H1 (cell line): ENCODE measurements around the gene NEK11. TPM values are rescaled to one million over a fixed set of nuclear protein-coding genes. Genes with fewer than 3 reads are reported as not detected.

Experiments used
- CTCF ChIA-PET: fragments of 300-600 bp; sonication (Branson Sonifier 250); formaldehyde crosslinking; loops from one replicate; lab custom pipeline; 2021; ENCODE audit not compliant: partially characterized antibody; lab: Charles Lee
- POLR2A ChIA-PET: fragments of 300-600 bp; sonication (Branson Sonifier 250); formaldehyde crosslinking; loops from one replicate; lab custom pipeline; 2021; ENCODE audit warnings: inconsistent platforms; ENCODE audit not compliant: partially characterized antibody; lab: Charles Lee
- DNase-seq, 2 experiments: peaks; one replicate each; pipeline versions ENCODE4 v3.0.0 to v3.0.0-alpha.2; 2010 to 2022; ENCODE audit warnings: low spot score in 2 of 2, low read depth in 1 of 2, mixed read lengths in 1 of 2
- FAIRE-seq: peaks from 2 replicates; lab custom pipeline; 2011; peaks lifted over from hg19 to GRCh38; lab: Jason Lieb, UNC
- H2AFZ ChIP-seq: 2 replicates; pipeline ENCODE4 v1.8.1; 2012; ENCODE audit warnings: low read length, inconsistent platforms
- H2AK5ac ChIP-seq: 2 replicates; pipeline ENCODE4 v1.6.1; 2013; ENCODE audit warnings: low read depth, low read length
- H2BK120ac ChIP-seq: replicated peaks from 2 replicates; pipeline ENCODE3; 2013; ENCODE audit warnings: low read depth, low read length, inconsistent platforms
- H2BK12ac ChIP-seq: 2 replicates; pipeline ENCODE4 v1.6.1; 2013; ENCODE audit warnings: low read depth, low read length
- H2BK15ac ChIP-seq: 2 replicates; pipeline ENCODE4 v1.6.1; 2013; ENCODE audit warnings: low read length
- H2BK20ac ChIP-seq: 2 replicates; pipeline ENCODE4 v1.6.1; 2013; ENCODE audit warnings: low read length
- H2BK5ac ChIP-seq: 2 replicates; pipeline ENCODE4 v1.6.1; 2013; ENCODE audit warnings: low read depth, low read length
- H3K14ac ChIP-seq: 2 replicates; pipeline ENCODE4 v1.6.1; 2013; ENCODE audit warnings: inconsistent platforms; ENCODE audit not compliant: insufficient read length
- H3K18ac ChIP-seq: 2 replicates; pipeline ENCODE4 v1.6.1; 2013; ENCODE audit warnings: low read length; ENCODE audit errors: extremely low read depth
- H3K23ac ChIP-seq: 2 replicates; pipeline ENCODE4 v1.6.1; 2013; ENCODE audit warnings: inconsistent platforms; ENCODE audit not compliant: insufficient read length
- H3K23me2 ChIP-seq: 2 replicates; pipeline ENCODE4 v1.6.1; 2013; ENCODE audit warnings: low read depth, low read length
- H3K27ac ChIP-seq: 2 replicates; pipeline ENCODE4 v1.6.1; 2011; ENCODE audit warnings: low read depth, low read length, inconsistent platforms
- H3K27me3 ChIP-seq, 4 experiments: replicated peaks in 1 of 4; 1 replicate in 1 of 4; 2 replicates in 3 of 4; pipeline versions ENCODE4 v1.6.1 to v1.8.1; 2011 to 2013; ENCODE audit warnings: low read length in 3 of 4, mild to moderate bottlenecking in 3 of 4, inconsistent platforms in 2 of 4, mixed read lengths in 2 of 4, moderate library complexity in 1 of 4; ENCODE audit not compliant: control insufficient read depth in 3 of 4, insufficient read depth in 3 of 4; ENCODE audit errors: extremely low read depth in 1 of 4
- H3K36me3 ChIP-seq, 4 experiments: 2 replicates each; pipeline versions ENCODE4 v1.6.1 to v1.8.1; 2011 to 2013; ENCODE audit warnings: mild to moderate bottlenecking in 4 of 4, low read length in 3 of 4, moderate library complexity in 2 of 4, control low read depth in 1 of 4, inconsistent platforms in 1 of 4; ENCODE audit not compliant: insufficient read depth in 4 of 4, control insufficient read depth in 2 of 4
- H3K4ac ChIP-seq: replicated peaks from 2 replicates; pipeline ENCODE3; 2013; ENCODE audit warnings: low read length, low read depth, mixed read lengths, inconsistent platforms; ENCODE audit not compliant: insufficient read length
- H3K4me1 ChIP-seq, 4 experiments: replicated peaks in 1 of 4; 1 replicate in 1 of 4; 2 replicates in 3 of 4; pipeline versions ENCODE4 v1.6.1 to v1.8.1; 2011 to 2013; ENCODE audit warnings: low read length in 3 of 4, inconsistent platforms in 2 of 4, mixed read lengths in 1 of 4; ENCODE audit not compliant: insufficient read depth in 4 of 4, control insufficient read depth in 3 of 4
- H3K4me2 ChIP-seq, 2 experiments: 2 replicates each; pipeline versions ENCODE4 v1.6.1 to v1.8.1; 2011 to 2013; ENCODE audit warnings: low read depth in 2 of 2, low read length in 2 of 2, control low read depth in 1 of 2, inconsistent platforms in 1 of 2, mild to moderate bottlenecking in 1 of 2; ENCODE audit not compliant: insufficient read depth in 1 of 2
- H3K4me3 ChIP-seq, 4 experiments: fragments of 200-600, 300-600 bp in 1 of 4; sonication (generic), shearing (Covaris generic), sonication (Bioruptor Twin) in 1 of 4; 2 replicates each; pipeline versions ENCODE4 v1.5.1 to v1.8.1; 2011 to 2016; ENCODE audit warnings: low read length in 4 of 4, low read depth in 3 of 4, control low read depth in 2 of 4, inconsistent platforms in 2 of 4, mild to moderate bottlenecking in 2 of 4, mixed read lengths in 1 of 4, moderate library complexity in 1 of 4; ENCODE audit not compliant: insufficient read depth in 2 of 4; ENCODE audit errors: extremely low read depth in 1 of 4
- H3K56ac ChIP-seq: replicated peaks from 2 replicates; pipeline ENCODE3; 2013; ENCODE audit warnings: low read depth, mild to moderate bottlenecking, mixed read lengths, low read length, inconsistent platforms; ENCODE audit not compliant: insufficient read length
- H3K79me1 ChIP-seq: 2 replicates; pipeline ENCODE4 v1.6.1; 2013; ENCODE audit warnings: low read depth, low read length, control low read depth
- H3K79me2 ChIP-seq, 2 experiments: 2 replicates each; pipeline versions ENCODE4 v1.6.1 to v1.8.1; 2012 to 2013; ENCODE audit warnings: low read length in 2 of 2, mild to moderate bottlenecking in 2 of 2, inconsistent platforms in 1 of 2; ENCODE audit not compliant: insufficient read depth in 2 of 2, control insufficient read depth in 1 of 2
- H3K9ac ChIP-seq, 4 experiments: replicated peaks in 1 of 4; 1 replicate in 1 of 4; 2 replicates in 3 of 4; pipeline versions ENCODE4 v1.6.1 to v1.8.1; 2011 to 2013; ENCODE audit warnings: low read depth in 3 of 4, low read length in 3 of 4, control low read depth in 2 of 4, mild to moderate bottlenecking in 2 of 4, moderate library complexity in 2 of 4, inconsistent platforms in 1 of 4; ENCODE audit errors: extremely low read depth in 1 of 4
- H3K9me3 ChIP-seq, 2 experiments: 2 replicates each; pipeline versions ENCODE4 v1.6.1 to v1.8.1; 2012 to 2013; ENCODE audit warnings: mild to moderate bottlenecking in 2 of 2, moderate library complexity in 2 of 2, control low read depth in 1 of 2, inconsistent platforms in 1 of 2, low read depth in 1 of 2, low read length in 1 of 2, mixed read lengths in 1 of 2; ENCODE audit not compliant: insufficient read depth in 2 of 2
- H4K20me1 ChIP-seq, 2 experiments: replicated peaks in 1 of 2; 2 replicates each; pipeline versions ENCODE3 to v1.8.1; 2011 to 2013; ENCODE audit warnings: inconsistent platforms in 2 of 2, low read length in 2 of 2, mild to moderate bottlenecking in 1 of 2; ENCODE audit not compliant: insufficient read depth in 2 of 2, control insufficient read depth in 1 of 2
- H4K5ac ChIP-seq: 2 replicates; pipeline ENCODE4 v1.6.1; 2013; ENCODE audit warnings: low read length, low read depth, mixed read lengths, inconsistent platforms; ENCODE audit not compliant: insufficient read length
- H4K8ac ChIP-seq: 2 replicates; pipeline ENCODE4 v1.8.0; 2013; ENCODE audit warnings: mild to moderate bottlenecking, moderate library complexity, low read length, inconsistent platforms; ENCODE audit not compliant: insufficient read depth; ENCODE audit errors: extremely low read depth
- H4K91ac ChIP-seq: replicated peaks from 2 replicates; pipeline ENCODE3; 2013; ENCODE audit warnings: low read length, mixed read lengths, inconsistent platforms; ENCODE audit not compliant: insufficient read length
- GABPA ChIP-seq: IDR thresholded peaks from 2 replicates; pipeline ENCODE4 v1.6.1; 2011; ENCODE audit warnings: mild to moderate bottlenecking, low read length, moderate library complexity, borderline replicate concordance; ENCODE audit not compliant: insufficient read depth
- RAD21 ChIP-seq, 2 experiments: IDR thresholded peaks in 1 of 2; conservative IDR thresholded peaks in 1 of 2; 2 replicates each; pipeline ENCODE4 v1.6.1; 2011; ENCODE audit warnings: low read depth in 2 of 2, low read length in 2 of 2, improper control_type of control experiment in 1 of 2, inconsistent platforms in 1 of 2, mild to moderate bottlenecking in 1 of 2, moderate library complexity in 1 of 2
- RBBP5 ChIP-seq: IDR thresholded peaks from 2 replicates; pipeline ENCODE4 v1.7.1; 2012; ENCODE audit warnings: low read depth, mild to moderate bottlenecking, inconsistent platforms, low read length, moderate library complexity, borderline replicate concordance
- RNF2 ChIP-seq: fragments of 200-900, 300-1000 bp; sonication (generic); IDR thresholded peaks from 2 replicates; pipeline ENCODE4 v1.7.1; 2016; ENCODE audit warnings: borderline replicate concordance, low read depth, mild to moderate bottlenecking, antibody characterized with exemption, low read length; ENCODE audit not compliant: poor library complexity, severe bottlenecking; ENCODE audit errors: missing control alignments
- SP2 ChIP-seq: IDR thresholded peaks from 2 replicates; pipeline ENCODE4 v1.6.1; 2012; ENCODE audit warnings: mild to moderate bottlenecking, low read length, inconsistent platforms
- SP4 ChIP-seq: IDR thresholded peaks from 2 replicates; pipeline ENCODE4 v1.6.1; 2012; ENCODE audit warnings: low read length, inconsistent platforms
- YY1 ChIP-seq: IDR thresholded peaks from 2 replicates; pipeline ENCODE4 v1.6.1; 2011; ENCODE audit warnings: low read depth, mild to moderate bottlenecking, low read length
- WGBS, 2 experiments: shearing (Covaris generic) in 1 of 2; methylation state at CpG; one replicate each; pipeline versions ENCODE4 v1.1.6 to v1.1.7; 2013 to 2015; ENCODE audit warnings: low lambda C conversion rate in 2 of 2, mixed read lengths in 2 of 2, inconsistent platforms in 1 of 2, low coverage in 1 of 2, missing lambda C conversion rate in 1 of 2; ENCODE audit not compliant: insufficient replicate concordance in 2 of 2, insufficient coverage in 1 of 2, insufficient read length in 1 of 2; ENCODE audit errors: extremely low coverage in 1 of 2, missing lambda C conversion rate in 1 of 2; 5-methylcytosine and 5-hydroxymethylcytosine counted together
- polyA plus RNA-seq, 7 experiments: library from polyadenylated mRNA; depleted of rRNA in 3 of 7; stranded (reverse) in 5 of 7; unstranded in 2 of 7; fragments of >200 nt in 5 of 7; fragments of 200-250 nt in 2 of 7; gene quantifications; 1 replicate in 5 of 7; 2 replicates in 1 of 7; 4 replicates in 1 of 7; pipeline versions ENCODE4 v1.2.1 to v1.2.3, GENCODE V29; 2011 to 2013; ENCODE audit warnings: missing spikeins in 2 of 7, mixed read lengths in 2 of 7
- total RNA-seq: library from RNA; stranded (reverse); fragmentation: NEBNext Ultra II Directional; extraction: Animal tissue kit (Norgen Biotek cat#: 25700); gene quantifications from 2 replicates; pipeline ENCODE4 v1.2.1, GENCODE V29; 2021
- TF ChIP-seq, protein P1 (sequence below): IDR thresholded peaks from 2 replicates; pipeline ENCODE4 v1.6.1; 2012; ENCODE audit warnings: low read length, inconsistent platforms

The NEK11 gene
- total and polyA plus RNA-seq, 2 of the 8 experiments (the other 6 are each of a cell fraction or from before 2014, with no cell fraction given) = 0.60 TPM; not detected in 1

DNA sequence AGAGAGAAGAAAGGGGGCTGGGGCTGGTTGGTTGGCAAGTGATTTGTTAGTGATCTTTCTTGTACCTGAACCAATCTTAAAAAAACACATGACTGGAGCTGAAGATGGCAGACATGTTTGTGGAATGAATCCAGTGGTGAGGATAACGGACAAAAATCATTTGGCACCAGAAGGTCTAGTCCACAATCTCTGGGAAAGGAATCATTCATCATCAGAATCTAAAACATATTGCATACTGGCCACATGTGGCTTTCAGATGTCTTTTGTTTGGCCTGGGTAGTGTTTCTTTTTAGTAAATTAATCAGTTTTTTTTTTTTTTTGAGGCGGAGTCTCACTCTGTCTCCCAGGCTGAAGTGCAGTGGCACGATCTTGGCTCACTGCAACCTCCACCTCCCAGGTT is 5.0 kb downstream of the NEK11 start:
- H3K9ac ChIP-seq = no peak overlapping the region
- no peak overlapping the region for H3K27ac ChIP-seq
- no peak overlapping the region for H2BK12ac ChIP-seq
- no peaks in the 10 kb centered on the region for H4K20me1 ChIP-seq
- no peaks in the 10 kb centered on the region for H3K27me3 ChIP-seq
- H3K4me3 ChIP-seq = no peak overlapping the region
- H3K23me2 ChIP-seq = 0 out of 2 replicates have a peak, but pooled peaks cover 2% of the 10 kb centered on the region
- H3K56ac ChIP-seq = no peak overlapping the region
- no peak overlapping the region for H4K8ac ChIP-seq
- no peaks in the 10 kb centered on the region for H3K79me1 ChIP-seq
- H2BK120ac ChIP-seq = no peak overlapping the region
- H2AK5ac ChIP-seq = no peak overlapping the region
- no peak for DNase-seq
- H3K36me3 ChIP-seq = no peaks in the 10 kb centered on the region
- H2BK5ac ChIP-seq = no peak overlapping the region
- no peak overlapping the region for H2BK20ac ChIP-seq
- no peak for FAIRE-seq
- no peak overlapping the region for H3K4me2 ChIP-seq
- H3K79me2 ChIP-seq = no peaks in the 10 kb centered on the region
- H3K4me1 ChIP-seq = peaks cover 0 to 3% (median 0%) of the 10 kb centered on the region in 4 experiments; a peak in 1 of 7 replicates
- H3K23ac ChIP-seq = no peak overlapping the region
- no peak overlapping the region for H3K14ac ChIP-seq
- no peak overlapping the region for H2AFZ ChIP-seq
- H4K91ac ChIP-seq = no peak overlapping the region
- no peak overlapping the region for H2BK15ac ChIP-seq
- WGBS, 2 experiments = 89% methylated on average over 1 of the region's 3 CpGs; no CpG with 5 or more reads in 1 of the 2 experiments
- POLR2A ChIA-PET = interaction anchor here (0.6 kb wide), 1 partner anchor 1179 kb away, joined by 3 read pairs; no protein-coding TSS in a partner anchor
- H4K5ac ChIP-seq = no peak overlapping the region
- no peaks in the 10 kb centered on the region for H3K9me3 ChIP-seq
- CTCF ChIA-PET = interaction anchor here (0.9 to 2.9 kb wide), 4 partner anchors 9 to 350 kb away, joined by 3 to 11 read pairs (median 4); partner anchors contain the start of gene NUDT16
- no peak overlapping the region for H3K4ac ChIP-seq
- no peak overlapping the region for H3K18ac ChIP-seq
- TF ChIP-seq YY1 (no peak), RNF2 (no peak), GABPA (no peak), SP4 (no peak), RBBP5 (no peak), SP2 (no peak), RAD21 (IDR thresholded peaks at IDR 0.05 in 1 of 2, conservative IDR thresholded peaks at IDR 0.05 in 1 of 2; ENCODE audit: low read depth in 2 of 2, low read length in 2 of 2) (no peak)
- TF ChIP-seq, protein P1, sequence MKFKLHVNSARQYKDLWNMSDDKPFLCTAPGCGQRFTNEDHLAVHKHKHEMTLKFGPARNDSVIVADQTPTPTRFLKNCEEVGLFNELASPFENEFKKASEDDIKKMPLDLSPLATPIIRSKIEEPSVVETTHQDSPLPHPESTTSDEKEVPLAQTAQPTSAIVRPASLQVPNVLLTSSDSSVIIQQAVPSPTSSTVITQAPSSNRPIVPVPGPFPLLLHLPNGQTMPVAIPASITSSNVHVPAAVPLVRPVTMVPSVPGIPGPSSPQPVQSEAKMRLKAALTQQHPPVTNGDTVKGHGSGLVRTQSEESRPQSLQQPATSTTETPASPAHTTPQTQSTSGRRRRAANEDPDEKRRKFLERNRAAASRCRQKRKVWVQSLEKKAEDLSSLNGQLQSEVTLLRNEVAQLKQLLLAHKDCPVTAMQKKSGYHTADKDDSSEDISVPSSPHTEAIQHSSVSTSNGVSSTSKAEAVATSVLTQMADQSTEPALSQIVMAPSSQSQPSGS = no peak
